ENCODE measurements around the gene PPRC1. TPM values are rescaled to one million over a fixed set of nuclear protein-coding genes. Genes with fewer than 3 reads are reported as not detected.
A peak's percentile ranks its signal among the peaks of the same experiment; 100 is the strongest.

PPRC1 gene
- total RNA-seq, 1 donor from 2014 or later = 18.8 TPM

GRCh38 chr10:102116656-102117055 is 16.2 kb upstream of the PPRC1 start:
- DNase-seq (ENCODE audit: low read depth) = no peak

GRCh38 chr10:102117391-102118159 is 15.3 kb upstream of the PPRC1 start:
- peak; percentile 88 for DNase-seq (ENCODE audit: low read depth)

GRCh38 chr10:102118867-102119266 is 14.0 kb upstream of the PPRC1 start:
- peak; percentile 57 for DNase-seq (ENCODE audit: low read depth)

GRCh38 chr10:102119417-102120141 is 13.3 kb upstream of the PPRC1 start:
- peak; percentile 74 for DNase-seq (ENCODE audit: low read depth)

GRCh38 chr10:102120142-102120990 is 12.5 kb upstream of the PPRC1 start, which contains the start of gene LDB1:
TSS of gene LDB1 (minus strand) at chr10:102120368. CDS start at chr10:102120110, 258 bp downstream.
- peak; percentile 89 for DNase-seq (ENCODE audit: low read depth)

GRCh38 chr10:102120991-102121738 is 11.7 kb upstream of the PPRC1 start:
- peak; percentile 34 for DNase-seq (ENCODE audit: low read depth)

GRCh38 chr10:102121739-102122372 is 11.0 kb upstream of the PPRC1 start:
- DNase-seq (ENCODE audit: low read depth) = peak; percentile 8

GRCh38 chr10:102122450-102122849 is 10.4 kb upstream of the PPRC1 start:
- DNase-seq (ENCODE audit: low read depth) = no peak

GRCh38 chr10:102123223-102123622 is 9.6 kb upstream of the PPRC1 start:
- no peak for DNase-seq (ENCODE audit: low read depth)

- DNase-seq (ENCODE audit: low read depth) = no peak
Observed at GRCh38 chr10:102131286-102132170, 1.3 kb upstream of the PPRC1 start.

GRCh38 chr10:102132193-102132562 is 662 bp upstream of the PPRC1 start:
- DNase-seq (ENCODE audit: low read depth) = no peak

GRCh38 chr10:102133373-102134195 is 744 bp downstream of the PPRC1 start:
- DNase-seq (ENCODE audit: low read depth) = peak; percentile 79

- no peak for DNase-seq (ENCODE audit: low read depth)
Observed at GRCh38 chr10:102134416-102134815, 1.6 kb downstream of the PPRC1 start.

- peak; percentile 9 for DNase-seq (ENCODE audit: low read depth)
Observed at GRCh38 chr10:102135956-102136526, 3.2 kb downstream of the PPRC1 start.

GRCh38 chr10:102139281-102140110 is 6.7 kb downstream of the PPRC1 start:
- no peak for DNase-seq (ENCODE audit: low read depth)

- DNase-seq (ENCODE audit: low read depth) = no peak
Observed at GRCh38 chr10:102140218-102140617, 7.4 kb downstream of the PPRC1 start.

- no peak for DNase-seq (ENCODE audit: low read depth)
Observed at GRCh38 chr10:102140913-102141540, 8.2 kb downstream of the PPRC1 start.
